ENCODE measurements around the gene HHIPL1.

HHIPL1 gene

DNA sequence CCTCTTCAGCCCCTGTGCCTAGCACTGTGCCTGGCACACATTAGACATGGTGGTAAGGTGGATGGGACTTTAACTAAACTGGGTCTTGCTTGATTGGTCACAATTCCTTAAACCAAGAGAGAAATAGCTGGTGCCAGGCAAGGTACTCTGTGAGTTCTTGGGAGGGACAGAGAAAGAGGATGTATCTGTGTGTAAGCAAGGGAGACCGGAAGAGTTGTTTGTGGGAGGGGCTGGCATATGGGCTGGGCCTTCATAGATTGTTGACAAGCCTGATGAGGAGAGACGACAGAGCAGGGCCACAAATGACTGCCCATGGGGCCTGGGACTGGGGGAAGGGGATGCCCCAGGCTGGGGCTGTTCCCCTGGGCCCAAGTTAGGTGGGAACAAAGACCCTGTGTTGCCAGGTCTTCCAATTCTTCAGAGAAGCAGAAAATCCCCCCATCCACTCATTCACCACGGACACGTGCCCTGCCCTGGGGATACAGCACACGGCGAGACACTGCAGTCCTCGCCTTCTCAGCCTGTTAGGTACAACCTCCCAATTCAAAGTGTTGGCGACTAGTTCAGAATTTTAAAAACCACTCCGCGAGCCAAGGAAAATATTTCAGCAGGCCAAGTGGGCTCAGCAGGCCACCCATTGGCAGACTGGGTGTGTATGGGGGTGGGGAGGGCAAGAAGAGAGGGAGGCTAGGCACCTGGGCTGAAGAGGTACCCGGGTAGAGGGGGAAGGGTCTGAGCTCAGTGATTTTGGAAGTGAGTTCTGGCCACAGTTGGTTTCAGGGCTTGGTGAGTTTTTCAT is 27.8 kb downstream of the HHIPL1 start:
- TF ChIP-seq SPI1 (IDR thresholded peaks at IDR 0.05; ENCODE audit: low read depth, low read length): no peak
- no peak for TF ChIP-seq PAX5 (IDR thresholded peaks at IDR 0.05; ENCODE audit: insufficient read depth, low read length, severe bottlenecking)
- TF ChIP-seq TAF1 (IDR thresholded peaks at IDR 0.05; ENCODE audit: low read depth, low read length): no peak
- TF ChIP-seq POLR2AphosphoS5 (IDR thresholded peaks at IDR 0.05; ENCODE audit: low read depth, low read length): no peak
- TF ChIP-seq POU2F2 (IDR thresholded peaks at IDR 0.05; ENCODE audit: low read depth, low read length): no peak
- TF ChIP-seq POLR2A (IDR thresholded peaks at IDR 0.05; ENCODE audit: low read depth, low read length): no peak
- DNase-seq (ENCODE audit: insufficient read length, low spot score) (no peak), FAIRE-seq (no peak)

DNA sequence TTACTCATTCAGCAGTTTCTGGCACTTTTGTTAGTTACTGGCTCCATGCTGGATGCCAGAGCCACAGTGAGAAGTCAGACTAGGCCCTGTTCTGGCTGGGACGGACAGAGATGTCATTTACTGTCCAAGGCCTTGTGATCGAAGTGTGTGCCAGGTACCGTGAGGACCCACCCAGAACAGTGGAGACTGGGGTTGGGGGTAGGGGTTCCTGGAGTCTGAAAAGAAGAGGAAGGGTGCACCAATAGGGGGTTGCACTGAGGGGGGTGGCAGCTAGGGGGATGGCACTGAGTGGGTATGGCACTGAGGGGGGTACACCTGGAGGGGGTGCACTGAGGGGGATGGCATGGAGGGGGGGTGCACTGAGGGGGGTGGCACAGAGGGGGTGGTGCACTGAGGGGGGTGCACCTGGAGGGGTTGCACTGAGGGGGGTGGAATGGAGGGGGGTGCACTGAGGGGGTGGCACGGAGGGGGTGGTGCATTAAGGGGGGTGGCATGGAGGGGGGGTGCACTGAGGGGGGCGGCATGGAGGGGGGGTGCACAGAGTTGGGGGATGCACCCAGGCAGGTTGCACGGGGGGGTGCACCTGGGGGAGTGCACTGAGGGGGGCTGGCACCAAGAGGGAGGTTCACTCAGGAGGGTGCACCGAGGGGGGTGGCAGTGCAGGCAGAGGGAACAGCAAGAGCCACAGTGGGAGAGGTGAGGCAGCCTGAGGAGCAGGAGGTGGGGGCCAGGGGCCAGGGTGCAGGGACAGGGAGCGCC is 28.6 kb downstream of the HHIPL1 start:
- DNase-seq (ENCODE audit: insufficient read length, low spot score) (no peak), FAIRE-seq (no peak)
- no peak for TF ChIP-seq SPI1 (IDR thresholded peaks at IDR 0.05; ENCODE audit: low read depth, low read length)
- TF ChIP-seq POU2F2 (IDR thresholded peaks at IDR 0.05; ENCODE audit: low read depth, low read length): no peak
- TF ChIP-seq TAF1 (IDR thresholded peaks at IDR 0.05; ENCODE audit: low read depth, low read length): no peak
- TF ChIP-seq PAX5 (IDR thresholded peaks at IDR 0.05; ENCODE audit: insufficient read depth, low read length, severe bottlenecking): no peak
- TF ChIP-seq POLR2A (IDR thresholded peaks at IDR 0.05; ENCODE audit: low read depth, low read length): no peak
- TF ChIP-seq POLR2AphosphoS5 (IDR thresholded peaks at IDR 0.05; ENCODE audit: low read depth, low read length): no peak

DNA sequence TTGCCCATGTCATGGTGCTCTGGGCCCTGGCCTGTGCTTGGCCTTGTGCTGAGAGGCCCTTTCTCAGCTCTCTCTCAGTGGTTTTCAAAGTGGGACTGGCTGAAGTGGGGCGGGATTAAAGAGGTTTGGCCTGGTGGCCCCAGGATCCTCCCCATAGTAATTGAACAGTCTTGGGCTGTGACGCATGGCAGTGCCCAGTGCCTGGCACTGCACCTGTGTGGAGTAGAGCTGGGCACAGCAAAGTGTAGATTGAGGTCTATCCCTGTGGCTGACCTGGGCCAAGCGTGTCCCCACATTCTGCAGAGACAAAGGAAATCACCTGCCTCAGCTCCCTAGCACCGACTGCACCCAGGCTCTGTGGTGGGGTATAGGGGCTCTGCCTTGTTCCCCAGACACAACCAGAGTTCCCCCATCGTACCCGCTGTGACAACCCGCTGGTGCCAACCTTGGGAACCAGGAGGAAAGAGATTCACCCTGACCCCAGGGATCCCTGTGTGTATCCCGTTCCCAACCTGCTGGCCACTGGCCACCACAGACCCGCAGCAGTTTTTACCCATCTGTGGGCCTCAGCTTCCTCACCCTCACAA is 29.2 kb downstream of the HHIPL1 start:
- TF ChIP-seq POLR2AphosphoS5 (IDR thresholded peaks at IDR 0.05; ENCODE audit: low read depth, low read length) (no peak), PAX5 (IDR thresholded peaks at IDR 0.05; ENCODE audit: insufficient read depth, low read length, severe bottlenecking) (no peak), POLR2A (IDR thresholded peaks at IDR 0.05; ENCODE audit: low read depth, low read length) (no peak), SPI1 (IDR thresholded peaks at IDR 0.05; ENCODE audit: low read depth, low read length) (no peak), TAF1 (IDR thresholded peaks at IDR 0.05; ENCODE audit: low read depth, low read length) (no peak)
- FAIRE-seq (no peak), DNase-seq (ENCODE audit: insufficient read length, low spot score) (no peak)

DNA sequence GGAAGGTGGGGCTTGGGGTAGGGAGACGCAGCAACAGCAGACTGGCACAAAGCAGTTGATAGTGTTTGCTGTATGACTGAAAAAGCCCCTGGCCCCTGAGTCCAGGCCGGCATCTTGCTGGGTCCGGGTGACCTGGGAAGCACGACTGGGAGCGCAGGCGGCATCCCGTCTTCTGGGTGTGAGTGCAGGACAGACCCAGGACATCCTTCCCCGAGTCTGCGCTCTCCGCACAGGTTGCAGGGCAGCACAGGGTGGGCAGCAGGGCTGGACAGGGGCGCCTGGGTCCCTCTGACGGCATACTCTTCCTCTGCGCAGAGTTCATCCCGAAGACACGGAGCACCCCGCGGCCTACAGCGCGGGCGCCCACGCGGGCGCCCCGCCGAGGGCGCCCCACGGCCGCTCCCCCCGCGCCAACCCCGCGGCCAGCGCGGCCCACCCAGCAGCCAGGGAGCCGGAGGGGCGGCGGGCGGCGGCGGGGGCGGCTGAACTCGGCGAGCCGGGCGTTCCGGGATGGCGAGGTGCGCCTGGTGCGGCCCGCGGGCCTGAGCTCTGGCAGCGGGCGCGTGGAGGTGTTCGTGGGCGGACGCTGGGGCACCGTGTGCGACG is 29.9 kb downstream of the HHIPL1 start:
- TF ChIP-seq TAF1 (IDR thresholded peaks at IDR 0.05; ENCODE audit: low read depth, low read length): no peak
- no peak for TF ChIP-seq POU2F2 (IDR thresholded peaks at IDR 0.05; ENCODE audit: low read depth, low read length)
- DNase-seq (ENCODE audit: insufficient read length, low spot score) (no peak), FAIRE-seq (no peak)

DNA sequence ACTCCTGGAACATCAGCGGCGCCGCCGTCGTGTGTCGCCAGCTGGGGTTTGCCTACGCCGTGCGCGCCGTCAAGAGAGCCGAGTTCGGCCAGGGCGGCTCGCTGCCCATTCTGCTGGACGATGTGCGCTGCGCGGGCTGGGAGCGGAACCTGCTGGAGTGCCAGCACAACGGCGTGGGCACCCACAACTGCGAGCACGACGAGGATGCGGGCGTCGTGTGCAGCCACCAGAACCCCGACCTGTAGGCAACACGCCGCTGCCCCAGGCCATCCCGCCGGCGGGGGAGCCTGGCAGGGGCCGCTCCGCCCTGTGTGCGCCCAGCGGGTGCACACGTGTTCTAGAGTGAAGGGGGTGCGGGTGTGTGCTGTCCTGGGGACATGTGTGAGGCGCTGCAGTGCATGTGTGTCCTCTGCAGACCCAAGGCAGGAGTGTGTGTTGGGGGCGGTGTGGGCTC is 30.5 kb downstream of the HHIPL1 start:
- no peak for FAIRE-seq
- TF ChIP-seq POLR2AphosphoS5 (IDR thresholded peaks at IDR 0.05; ENCODE audit: low read depth, low read length) (no peak), POU2F2 (IDR thresholded peaks at IDR 0.05; ENCODE audit: low read depth, low read length) (no peak), PAX5 (IDR thresholded peaks at IDR 0.05; ENCODE audit: insufficient read depth, low read length, severe bottlenecking) (no peak), TAF1 (IDR thresholded peaks at IDR 0.05; ENCODE audit: low read depth, low read length) (no peak), SPI1 (IDR thresholded peaks at IDR 0.05; ENCODE audit: low read depth, low read length) (no peak), POLR2A (IDR thresholded peaks at IDR 0.05; ENCODE audit: low read depth, low read length) (no peak)
- no peak for DNase-seq (ENCODE audit: insufficient read length, low spot score)

DNA sequence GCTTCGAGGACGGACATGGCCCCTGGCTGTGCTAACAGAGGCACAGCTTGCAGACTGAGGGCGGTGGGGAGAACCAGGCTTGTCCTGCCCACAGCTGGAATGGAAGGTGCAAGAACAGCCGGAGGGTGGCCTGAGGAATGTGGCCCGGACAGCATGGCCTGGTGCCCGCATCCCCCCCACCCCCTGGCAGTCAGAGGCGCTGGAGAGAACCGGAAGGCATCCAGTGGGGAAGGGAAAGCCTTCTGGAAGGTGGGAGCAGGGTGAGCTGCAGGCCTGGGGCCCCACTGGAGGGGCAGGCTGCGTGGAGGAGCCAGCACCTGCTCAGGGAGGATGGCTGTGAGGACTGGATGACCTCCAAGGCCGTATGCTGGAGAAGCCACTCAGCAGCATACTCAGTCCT is 31.0 kb downstream of the HHIPL1 start:
- DNase-seq (ENCODE audit: insufficient read length, low spot score) (no peak), FAIRE-seq (no peak)
- TF ChIP-seq POU2F2 (IDR thresholded peaks at IDR 0.05; ENCODE audit: low read depth, low read length) (no peak), TAF1 (IDR thresholded peaks at IDR 0.05; ENCODE audit: low read depth, low read length) (no peak), SPI1 (IDR thresholded peaks at IDR 0.05; ENCODE audit: low read depth, low read length) (no peak), POLR2AphosphoS5 (IDR thresholded peaks at IDR 0.05; ENCODE audit: low read depth, low read length) (no peak), POLR2A (IDR thresholded peaks at IDR 0.05; ENCODE audit: low read depth, low read length) (no peak), PAX5 (IDR thresholded peaks at IDR 0.05; ENCODE audit: insufficient read depth, low read length, severe bottlenecking) (no peak)

DNA sequence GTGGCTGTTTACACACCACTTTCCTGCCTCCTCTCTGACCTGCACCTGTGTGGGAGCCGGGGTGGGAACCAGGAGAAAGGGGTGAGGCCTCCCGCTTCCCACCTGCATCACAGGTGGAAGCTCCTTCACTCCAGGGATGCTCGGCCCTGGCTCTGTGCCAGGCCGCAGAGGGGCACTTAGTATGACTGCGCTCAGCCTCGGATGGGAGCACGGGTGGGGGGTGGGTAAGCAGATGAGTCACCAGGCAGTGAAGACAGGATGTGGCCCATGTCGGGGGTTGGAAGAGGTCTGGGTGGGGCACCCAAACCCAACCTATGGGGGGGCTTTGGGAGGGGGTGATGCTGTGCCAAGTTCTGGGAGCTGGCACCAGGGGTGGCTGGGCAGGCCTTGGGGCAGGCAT is 31.7 kb downstream of the HHIPL1 start:
- TF ChIP-seq POLR2A (IDR thresholded peaks at IDR 0.05; ENCODE audit: low read depth, low read length): no peak
- no peak for TF ChIP-seq POLR2AphosphoS5 (IDR thresholded peaks at IDR 0.05; ENCODE audit: low read depth, low read length)
- TF ChIP-seq SPI1 (IDR thresholded peaks at IDR 0.05; ENCODE audit: low read depth, low read length): no peak
- DNase-seq (ENCODE audit: insufficient read length, low spot score) (no peak), FAIRE-seq (no peak)

DNA sequence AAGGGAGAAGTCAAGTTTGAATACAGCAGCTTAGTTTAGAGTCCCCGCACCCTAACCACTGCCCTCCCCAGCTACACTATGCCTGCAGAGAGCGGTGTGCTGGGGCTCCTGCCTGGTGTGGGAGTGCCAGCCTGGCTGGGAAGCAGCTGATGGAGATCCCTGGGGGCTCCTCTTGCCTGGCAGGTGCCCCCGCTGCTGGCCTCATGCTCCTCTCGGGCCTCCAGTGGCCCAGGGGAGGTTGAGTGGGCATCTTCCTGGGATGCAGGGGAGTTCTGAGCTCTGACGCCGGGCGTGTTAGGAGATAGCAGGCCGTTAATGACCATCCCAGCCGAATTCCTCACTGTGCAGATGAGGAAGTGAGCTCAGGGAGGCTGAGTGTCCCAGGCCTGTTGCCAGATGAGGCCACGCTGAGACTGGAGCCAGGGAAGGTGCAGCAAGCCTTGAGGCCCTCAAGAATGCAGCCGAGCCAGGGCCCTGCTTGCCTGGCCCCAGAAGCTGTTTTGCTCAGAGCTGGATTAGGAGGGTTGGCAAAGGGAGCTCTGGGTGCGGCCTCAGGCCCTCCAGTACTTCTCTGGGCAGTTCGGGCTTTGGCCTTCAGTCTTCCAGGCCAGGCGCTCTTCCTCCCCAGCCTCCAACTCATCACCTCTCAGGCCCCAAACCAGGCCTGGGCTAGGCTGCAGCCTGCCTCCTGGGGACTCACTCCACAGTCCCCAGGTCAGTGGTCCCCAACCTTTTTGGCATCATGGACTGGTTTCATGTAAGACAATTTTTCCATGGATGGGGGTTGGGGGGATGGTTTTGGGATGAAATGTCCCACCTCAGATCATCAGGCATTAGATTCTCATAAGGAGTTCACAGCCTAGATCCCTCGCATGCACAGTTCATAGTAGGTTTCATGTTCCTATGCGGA is 32.6 kb downstream of the HHIPL1 start:
- TF ChIP-seq POLR2AphosphoS5 (IDR thresholded peaks at IDR 0.05; ENCODE audit: low read depth, low read length) (no peak), POU2F2 (IDR thresholded peaks at IDR 0.05; ENCODE audit: low read depth, low read length) (no peak), TAF1 (IDR thresholded peaks at IDR 0.05; ENCODE audit: low read depth, low read length) (no peak), PAX5 (IDR thresholded peaks at IDR 0.05; ENCODE audit: insufficient read depth, low read length, severe bottlenecking) (no peak), POLR2A (IDR thresholded peaks at IDR 0.05; ENCODE audit: low read depth, low read length) (no peak), SPI1 (IDR thresholded peaks at IDR 0.05; ENCODE audit: low read depth, low read length) (no peak)
- no peak for FAIRE-seq

More for the DNA sequence above, 32.6 kb downstream of the HHIPL1 start:
- no peak for DNase-seq (ENCODE audit: insufficient read length, low spot score)

All from GM12891 (cell line).